Body of pancreas (tissue), 4 donors: ENCODE measurements around the gene SELENOH. TPM values are rescaled to one million over a fixed set of nuclear protein-coding genes. Genes with fewer than 3 reads are reported as not detected.

Source experiments
- ATAC-seq: fragments of 150-250 bp; one replicate; pipeline ENCODE4 v1.9.1; 2016
- DNase-seq, 4 donors: peaks; one replicate each; pipeline ENCODE4 v3.0.0-alpha.2; 2019
- H3K27ac ChIP-seq, 4 donors: fragments of 200-600 bp; sonication (generic); 1 replicate in 3 of 4; 2 replicates in 1 of 4; pipeline versions ENCODE4 v1.5.1 to v1.6.1; 2016 to 2019; ENCODE audit warnings: mild to moderate bottlenecking in 1 of 4, mixed read lengths in 1 of 4, moderate library complexity in 1 of 4
- H3K27me3 ChIP-seq, 2 donors: fragments of 200-600 bp; sonication (generic); one replicate each; pipeline ENCODE4 v1.6.0; 2016; ENCODE audit warnings: mild to moderate bottlenecking in 1 of 2
- H3K36me3 ChIP-seq, 2 donors: fragments of 200-600 bp; sonication (generic); replicated peaks in 1 of 2; 2 replicates each; pipeline ENCODE4 v1.5.1; 2016; ENCODE audit warnings: low read depth in 2 of 2; ENCODE audit not compliant: insufficient read depth in 1 of 2
- H3K4me1 ChIP-seq: fragments of 200-600 bp; sonication (generic); one replicate; pipeline ENCODE4 v1.6.0; 2016
- H3K4me3 ChIP-seq, 2 donors: fragments of 200-600 bp; sonication (generic); 1 replicate in 1 of 2; 2 replicates in 1 of 2; pipeline ENCODE4 v1.5.1; 2016 to 2019
- H3K9me3 ChIP-seq, 3 donors: fragments of 200-600 bp; sonication (generic); 1 replicate in 2 of 3; 2 replicates in 1 of 3; pipeline ENCODE4 v1.5.1; 2016
- POLR2A ChIP-seq, 3 donors: fragments of 450-650 bp; IDR thresholded peaks; one replicate each; pipeline ENCODE4 v1.6.1; 2016; ENCODE audit warnings: antibody characterized with exemption in 3 of 3, mild to moderate bottlenecking in 2 of 3
- WGBS, 2 donors: methylation state at CpG; one replicate each; pipeline ENCODE4 v1.1.5; 2017; 5-methylcytosine and 5-hydroxymethylcytosine counted together
- intact Hi-C: fragments of 100-400 bp; cut with DNase I; formaldehyde crosslinking; loops from one replicate; pipeline ENCODE4 v1.15.1; 2023
- total RNA-seq, 2 donors: library from RNA; depleted of rRNA; stranded (reverse); fragments of >200 nt; gene quantifications; one replicate each; pipeline ENCODE4 v1.1.0, GENCODE V29; 2016
- TF ChIP-seq, protein P1 (sequence below), 7 experiments: fragments of 450-650 bp in 4 of 7; fragments of 200-600 bp in 3 of 7; sonication (generic) in 3 of 7; IDR thresholded peaks; one replicate each; pipeline ENCODE4 v1.5.1; 2016 to 2019; ENCODE audit warnings: antibody characterized with exemption in 7 of 7

Gene SELENOH
- total RNA-seq, 2 donors from 2014 or later: 86.1 to 157 TPM

DNA sequence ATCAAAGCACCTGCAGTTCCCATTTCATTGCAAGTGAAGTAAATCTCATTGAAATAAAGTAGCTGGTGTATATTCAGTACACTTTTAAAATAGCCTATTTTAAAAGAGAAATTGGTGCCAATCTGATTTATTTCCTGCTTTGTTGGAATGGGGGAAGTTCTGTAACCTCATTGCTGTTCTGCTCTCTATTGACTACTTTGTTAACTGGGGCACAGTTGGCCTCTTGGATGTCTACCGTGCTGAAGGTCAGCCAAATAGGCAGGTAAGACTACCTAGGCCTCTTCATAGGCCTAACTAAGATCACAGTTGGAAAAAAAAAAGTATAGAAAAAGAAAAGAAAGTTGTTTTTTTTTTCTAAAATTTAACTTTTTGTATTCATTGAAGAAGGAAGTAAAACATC, 29.5 kb downstream of the SELENOH start:
- peaks cover 87% of the 10 kb centered on the region for H3K4me1 ChIP-seq
- no peak for ATAC-seq
- intact Hi-C loops: no loop called here

DNA sequence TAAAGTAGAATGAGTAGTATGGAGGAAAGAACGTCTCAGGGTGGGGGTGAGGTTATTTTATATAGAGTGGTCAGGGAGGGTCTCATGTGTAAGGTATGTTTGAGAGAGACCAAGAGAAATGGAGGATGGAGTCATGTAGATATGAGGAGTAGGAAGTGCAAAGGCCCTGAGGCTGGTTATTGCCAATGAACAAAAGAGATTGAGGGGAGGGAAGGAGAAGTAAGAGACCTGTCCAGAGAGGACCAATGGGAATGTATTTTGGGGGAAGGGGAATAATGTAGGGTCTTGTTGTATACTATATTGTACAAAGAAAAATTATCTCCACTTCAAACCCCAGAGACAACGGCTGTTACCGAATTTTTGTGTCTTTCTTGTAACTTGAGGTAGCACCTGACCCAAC, 30.1 kb downstream of the SELENOH start:
- H3K36me3 ChIP-seq: no peaks in the 10 kb centered on the region
- H3K4me3 ChIP-seq: no peak overlapping the region
- no peaks in the 10 kb centered on the region for H3K9me3 ChIP-seq
- TF ChIP-seq, protein P1, sequence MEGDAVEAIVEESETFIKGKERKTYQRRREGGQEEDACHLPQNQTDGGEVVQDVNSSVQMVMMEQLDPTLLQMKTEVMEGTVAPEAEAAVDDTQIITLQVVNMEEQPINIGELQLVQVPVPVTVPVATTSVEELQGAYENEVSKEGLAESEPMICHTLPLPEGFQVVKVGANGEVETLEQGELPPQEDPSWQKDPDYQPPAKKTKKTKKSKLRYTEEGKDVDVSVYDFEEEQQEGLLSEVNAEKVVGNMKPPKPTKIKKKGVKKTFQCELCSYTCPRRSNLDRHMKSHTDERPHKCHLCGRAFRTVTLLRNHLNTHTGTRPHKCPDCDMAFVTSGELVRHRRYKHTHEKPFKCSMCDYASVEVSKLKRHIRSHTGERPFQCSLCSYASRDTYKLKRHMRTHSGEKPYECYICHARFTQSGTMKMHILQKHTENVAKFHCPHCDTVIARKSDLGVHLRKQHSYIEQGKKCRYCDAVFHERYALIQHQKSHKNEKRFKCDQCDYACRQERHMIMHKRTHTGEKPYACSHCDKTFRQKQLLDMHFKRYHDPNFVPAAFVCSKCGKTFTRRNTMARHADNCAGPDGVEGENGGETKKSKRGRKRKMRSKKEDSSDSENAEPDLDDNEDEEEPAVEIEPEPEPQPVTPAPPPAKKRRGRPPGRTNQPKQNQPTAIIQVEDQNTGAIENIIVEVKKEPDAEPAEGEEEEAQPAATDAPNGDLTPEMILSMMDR (IDR thresholded peaks at IDR 0.05): no peak
- TF ChIP-seq POLR2A (IDR thresholded peaks at IDR 0.05): no peak
- intact Hi-C loops: no loop called here
- 91 to 94% methylated on average over 3 of the region's 3 CpGs for WGBS, 2 donors
- no peak for DNase-seq
- H3K4me1 ChIP-seq: peaks cover 87% of the 10 kb centered on the region
- ATAC-seq: no peak
- no peaks in the 10 kb centered on the region for H3K27me3 ChIP-seq
- peak overlapping the region in 1 of 4 donors; percentile 69 for H3K27ac ChIP-seq

More for the DNA sequence above, 29.5 kb downstream of the SELENOH start:
- peak overlapping the region in 2 of 4 donors; percentile 10 to 69 for H3K27ac ChIP-seq
- 0% methylated on average over 1 of the region's 1 CpG for WGBS, 2 donors
- H3K4me3 ChIP-seq: no peak overlapping the region
- no peaks in the 10 kb centered on the region for H3K27me3 ChIP-seq
- TF ChIP-seq POLR2A (IDR thresholded peaks at IDR 0.05): no peak
- TF ChIP-seq, protein P1 (IDR thresholded peaks at IDR 0.05): no peak
- H3K36me3 ChIP-seq: no peaks in the 10 kb centered on the region
- peak in 2 of 4 donors; percentile 36 to 40 for DNase-seq
- no peaks in the 10 kb centered on the region for H3K9me3 ChIP-seq

DNA sequence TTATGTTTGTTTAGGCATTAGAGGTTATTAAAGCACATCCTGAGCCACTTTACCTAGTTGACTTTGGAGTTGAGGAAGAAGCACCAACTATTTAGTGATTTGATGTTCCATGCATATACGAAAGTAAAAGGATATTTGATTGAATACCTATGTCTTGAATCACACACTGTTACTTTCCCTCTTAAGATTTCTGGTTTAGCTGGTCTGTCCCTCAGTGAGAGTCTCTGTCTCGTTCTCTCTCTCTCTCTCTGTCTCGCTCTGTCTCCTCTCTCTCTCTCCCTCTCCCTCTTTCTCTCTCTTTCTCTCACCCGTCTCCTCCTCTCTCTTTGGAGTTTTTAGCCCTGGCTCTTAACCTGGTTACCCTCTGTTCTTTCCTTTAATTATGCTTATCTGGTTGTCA, 31.3 kb downstream of the SELENOH start:
- H3K27ac ChIP-seq: peak overlapping the region in 1 of 4 donors; percentile 8
- no peaks in the 10 kb centered on the region for H3K9me3 ChIP-seq
- no peak overlapping the region for H3K4me3 ChIP-seq
- peaks cover 88% of the 10 kb centered on the region for H3K4me1 ChIP-seq
- ATAC-seq (no peak), DNase-seq (no peak)
- H3K36me3 ChIP-seq: no peaks in the 10 kb centered on the region
- intact Hi-C loops: no loop called here
- TF ChIP-seq, protein P1 (IDR thresholded peaks at IDR 0.05): no peak
- no peak for TF ChIP-seq POLR2A (IDR thresholded peaks at IDR 0.05)
- H3K27me3 ChIP-seq: no peaks in the 10 kb centered on the region
- WGBS, 2 donors: 67 to 79% methylated on average over 4 of the region's 4 CpGs

DNA sequence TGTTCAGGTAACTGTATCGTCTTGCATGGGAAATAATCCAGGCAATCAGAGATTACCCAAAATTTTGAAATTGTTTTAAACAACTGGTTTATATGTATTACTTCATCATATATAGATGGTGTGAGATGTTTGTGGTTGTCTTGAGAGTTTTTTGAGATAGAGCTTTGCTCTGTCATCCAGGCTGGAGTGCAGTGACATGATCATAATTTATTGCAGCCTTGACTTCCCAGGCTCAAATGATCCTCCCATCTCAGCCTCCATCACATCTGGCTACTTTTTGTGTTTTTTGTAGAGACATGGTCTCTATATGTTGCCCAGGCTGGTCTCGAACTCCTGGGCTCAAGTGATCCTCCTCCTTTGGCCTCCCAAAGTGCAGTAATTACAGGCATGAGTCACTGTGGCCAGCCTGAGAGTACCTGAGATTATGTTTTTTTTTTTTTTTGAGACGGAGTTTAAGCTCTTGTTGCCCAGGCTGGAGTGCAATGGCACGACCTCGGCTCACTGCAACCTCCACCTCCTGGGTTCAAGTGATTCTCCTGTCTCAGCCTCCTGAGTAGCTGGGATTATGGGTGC, 31.8 kb downstream of the SELENOH start:
- no peaks in the 10 kb centered on the region for H3K27me3 ChIP-seq
- ATAC-seq: no peak
- H3K4me3 ChIP-seq: no peak overlapping the region
- H3K4me1 ChIP-seq: peaks cover 89% of the 10 kb centered on the region
- peak overlapping the region in 1 of 4 donors; percentile 8 for H3K27ac ChIP-seq
- H3K9me3 ChIP-seq: no peaks in the 10 kb centered on the region
- WGBS, 2 donors: 73 to 87% methylated on average over 5 of the region's 5 CpGs
- TF ChIP-seq POLR2A (IDR thresholded peaks at IDR 0.05): no peak
- TF ChIP-seq, protein P1 (IDR thresholded peaks at IDR 0.05): no peak
- intact Hi-C loops: no loop called here
- H3K36me3 ChIP-seq: no peaks in the 10 kb centered on the region
- no peak for DNase-seq

DNA sequence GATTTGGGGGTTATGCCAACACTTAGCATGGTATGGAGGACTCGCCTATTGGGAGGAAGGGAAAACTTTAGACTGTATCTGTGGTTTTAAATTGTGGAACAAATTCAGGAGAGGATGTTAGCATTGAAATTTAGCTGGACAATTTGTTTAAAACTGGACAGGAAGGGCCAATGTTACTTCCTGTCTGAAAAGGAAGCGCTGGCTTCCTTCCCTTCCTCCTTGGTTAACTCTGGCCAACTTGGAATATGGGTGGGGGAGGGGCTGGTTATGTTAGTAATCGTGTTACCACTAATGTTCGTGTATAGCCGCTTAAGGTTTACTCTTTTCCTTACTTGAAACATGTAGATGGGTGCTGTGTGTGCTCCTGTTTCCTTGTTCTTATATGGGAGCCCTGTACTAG, 34.2 kb downstream of the SELENOH start:
- 41 to 49% methylated on average over 5 of the region's 5 CpGs for WGBS, 2 donors
- TF ChIP-seq, protein P1 (IDR thresholded peaks at IDR 0.05): no peak
- no peak for TF ChIP-seq POLR2A (IDR thresholded peaks at IDR 0.05)
- H3K27me3 ChIP-seq: no peaks in the 10 kb centered on the region
- ATAC-seq (no peak), DNase-seq (no peak)
- peak overlapping the region; percentile 52 to 89 (median 81) for H3K27ac ChIP-seq
- intact Hi-C loops: no loop called here
- H3K9me3 ChIP-seq: no peaks in the 10 kb centered on the region
- H3K4me1 ChIP-seq: peaks cover 93% of the 10 kb centered on the region
- no peak overlapping the region for H3K4me3 ChIP-seq
- no peaks in the 10 kb centered on the region for H3K36me3 ChIP-seq
